GM12878 (cell line): ENCODE data around the gene FXYD1.

ENCODE experiments used
- CTCF ChIP-seq, 3 experiments: IDR thresholded peaks in 2 of 3; conservative IDR thresholded peaks in 1 of 3; 2 replicates each; pipeline ENCODE4 v1.5.1; 2011; ENCODE audit warnings: low read depth in 3 of 3, low read length in 3 of 3, mild to moderate bottlenecking in 3 of 3, control low read depth in 2 of 3, moderate library complexity in 2 of 3, inconsistent platforms in 1 of 3, mixed read lengths in 1 of 3; ENCODE audit not compliant: control insufficient read depth in 2 of 3, insufficient read depth in 1 of 3; ENCODE audit errors: extremely low read depth in 1 of 3
- EGR1 ChIP-seq, 2 experiments: IDR thresholded peaks; 1 replicate in 1 of 2; 2 replicates in 1 of 2; pipeline ENCODE4 v1.6.1; 2011 to 2012; ENCODE audit warnings: low read depth in 2 of 2, low read length in 2 of 2, borderline replicate concordance in 1 of 2, mild to moderate bottlenecking in 1 of 2, moderate library complexity in 1 of 2
- EP300 ChIP-seq, 2 experiments: fragments of 150-350 bp in 1 of 2; IDR thresholded peaks; 2 replicates each; pipeline ENCODE4 v1.6.1; 2011 to 2012; ENCODE audit warnings: low read depth in 2 of 2, low read length in 2 of 2, borderline replicate concordance in 1 of 2, improper control_type of control experiment in 1 of 2, inconsistent platforms in 1 of 2; ENCODE audit not compliant: control insufficient read depth in 1 of 2
- EZH2 ChIP-seq: IDR thresholded peaks from 2 replicates; pipeline ENCODE4 v1.6.1; 2012; ENCODE audit warnings: low read depth, mild to moderate bottlenecking, control low read depth, inconsistent platforms, low read length, borderline replicate concordance; ENCODE audit not compliant: control insufficient read depth
- FOXM1 ChIP-seq: IDR thresholded peaks from 2 replicates; pipeline ENCODE4 v1.6.1; 2012; ENCODE audit warnings: low read depth, mild to moderate bottlenecking, inconsistent platforms, low read length, moderate library complexity
- HDAC2 ChIP-seq: fragments of 200-600 bp; sonication (generic); IDR thresholded peaks from 2 replicates; pipeline ENCODE4 v1.6.1; 2017
- HSF1 ChIP-seq: fragments of 150-350 bp; IDR thresholded peaks from 2 replicates; pipeline ENCODE4 v1.6.1; 2014; ENCODE audit warnings: mild to moderate bottlenecking, low read depth, low read length
- JUND ChIP-seq: IDR thresholded peaks from 2 replicates; pipeline ENCODE4 v1.6.1; 2012; ENCODE audit warnings: low read depth, mild to moderate bottlenecking, low read length, improper control_type of control experiment, moderate library complexity
- NBN ChIP-seq: fragments of 450-650 bp; IDR thresholded peaks from 2 replicates; pipeline ENCODE4 v1.6.1; 2016
- NFIC ChIP-seq: IDR thresholded peaks from 2 replicates; pipeline ENCODE4 v1.6.1; 2012; ENCODE audit warnings: low read depth, mild to moderate bottlenecking, inconsistent platforms, low read length, moderate library complexity
- NR2C2 ChIP-seq: IDR thresholded peaks from 2 replicates; pipeline ENCODE4 v1.6.1; 2011; ENCODE audit warnings: borderline replicate concordance, low read depth; ENCODE audit not compliant: control insufficient read depth, insufficient read length
- POLR2A ChIP-seq: IDR thresholded peaks from 2 replicates; pipeline ENCODE4 v1.6.1; 2011; ENCODE audit warnings: low read depth, mild to moderate bottlenecking, low read length
- SMC3 ChIP-seq: IDR thresholded peaks from 2 replicates; pipeline ENCODE4 v1.6.1; 2011; ENCODE audit warnings: low read length, improper control_type of control experiment, borderline replicate concordance
- ZNF274 ChIP-seq: IDR thresholded peaks from one replicate; pipeline ENCODE4 v1.8.0; 2011; ENCODE audit not compliant: insufficient read length, insufficient read depth

- TF ChIP-seq JUND (no peak), POLR2A (no peak), NFIC (no peak), CTCF (IDR thresholded peaks at IDR 0.05 in 2 of 3, conservative IDR thresholded peaks at IDR 0.05 in 1 of 3; ENCODE audit: control insufficient read depth in 2 of 3, extremely low read depth in 1 of 3, insufficient read depth in 1 of 3, low read depth in 3 of 3, low read length in 3 of 3) (peak; percentile 86 to 99 (median 97)), HDAC2 (no peak), EZH2 (no peak), NBN (no peak), NR2C2 (no peak), HSF1 (no peak), ZNF274 (no peak), FOXM1 (no peak), EGR1 (IDR thresholded peaks at IDR 0.05; ENCODE audit: borderline replicate concordance in 1 of 2, low read depth in 2 of 2, low read length in 2 of 2) (no peak), EP300 (IDR thresholded peaks at IDR 0.05; ENCODE audit: borderline replicate concordance in 1 of 2, control insufficient read depth in 1 of 2, low read depth in 2 of 2, low read length in 2 of 2) (no peak), SMC3 (peak; percentile 80; the same call in 1 of the 2 replicates)
Observed at GRCh38 chr19:35114353-35115176, 24.1 kb upstream of the FXYD1 start.
